GM12878 (cell line): Measurements from ENCODE around the gene CCR5AS.
A peak's percentile ranks its signal among the peaks of the same experiment; 100 is the strongest.

Experiments
- ATF2 ChIP-seq: IDR thresholded peaks from 2 replicates; pipeline ENCODE4 v1.6.1; 2012; ENCODE audit warnings: low read length, inconsistent platforms
- BHLHE40 ChIP-seq, 2 experiments: fragments of 450-650 bp in 1 of 2; IDR thresholded peaks; 2 replicates each; pipeline ENCODE4 v1.6.1; 2011 to 2017; ENCODE audit warnings: low read depth in 2 of 2, borderline replicate concordance in 1 of 2, improper control_type of control experiment in 1 of 2, low read length in 1 of 2, mild to moderate bottlenecking in 1 of 2
- CBFB ChIP-seq: IDR thresholded peaks from 2 replicates; pipeline ENCODE4 v1.6.1; 2016; ENCODE audit warnings: antibody characterized with exemption, low read depth
- CREB1 ChIP-seq: IDR thresholded peaks from 2 replicates; pipeline ENCODE4 v1.6.1; 2012; ENCODE audit warnings: low read depth, mild to moderate bottlenecking, inconsistent platforms
- DPF2 ChIP-seq: fragments of 450-650 bp; IDR thresholded peaks from 2 replicates; pipeline ENCODE4 v1.6.1; 2017; ENCODE audit warnings: mild to moderate bottlenecking
- EED ChIP-seq: sonication (generic); IDR thresholded peaks from 2 replicates; pipeline ENCODE4 v1.6.1; 2016; ENCODE audit warnings: antibody characterized with exemption, low read depth
- EGR1 ChIP-seq, 2 experiments: IDR thresholded peaks; 1 replicate in 1 of 2; 2 replicates in 1 of 2; pipeline ENCODE4 v1.6.1; 2011 to 2012; ENCODE audit warnings: low read depth in 2 of 2, low read length in 2 of 2, borderline replicate concordance in 1 of 2, mild to moderate bottlenecking in 1 of 2, moderate library complexity in 1 of 2
- ETV6 ChIP-seq, 2 experiments: fragments of 450-650 bp in 1 of 2; IDR thresholded peaks in 1 of 2; conservative IDR thresholded peaks in 1 of 2; 2 replicates each; pipeline ENCODE4 v1.6.1; 2014; ENCODE audit warnings: antibody characterized with exemption in 1 of 2, borderline replicate concordance in 1 of 2, low read depth in 1 of 2, mild to moderate bottlenecking in 1 of 2, moderate library complexity in 1 of 2
- IKZF1 ChIP-seq: fragments of 450-650 bp; conservative IDR thresholded peaks from 2 replicates; pipeline ENCODE4 v1.6.1; 2017; ENCODE audit warnings: antibody characterized with exemption, mild to moderate bottlenecking
- KDM1A ChIP-seq: fragments of 200-600 bp; sonication (generic); IDR thresholded peaks from 2 replicates; pipeline ENCODE4 v1.6.1; 2016; ENCODE audit warnings: borderline replicate concordance
- MEF2A ChIP-seq: IDR thresholded peaks from 2 replicates; pipeline ENCODE4 v1.6.1; 2011; ENCODE audit warnings: low read depth, mild to moderate bottlenecking, low read length, moderate library complexity; ENCODE audit not compliant: insufficient read depth
- NR2F1 ChIP-seq: fragments of 450-650 bp; conservative IDR thresholded peaks from 2 replicates; pipeline ENCODE4 v1.6.1; 2017; ENCODE audit warnings: mild to moderate bottlenecking
- PAX5 ChIP-seq: IDR thresholded peaks from 2 replicates; pipeline ENCODE4 v1.6.1; 2011; ENCODE audit warnings: low read depth, low read length, borderline replicate concordance
- POLR2AphosphoS2 ChIP-seq: IDR thresholded peaks from 2 replicates; pipeline ENCODE4 v1.6.1; 2011; ENCODE audit warnings: low read depth, mild to moderate bottlenecking, low read length, improper control_type of control experiment, moderate library complexity
- POLR2AphosphoS5 ChIP-seq: IDR thresholded peaks from 2 replicates; pipeline ENCODE4 v1.6.1; 2011; ENCODE audit warnings: mild to moderate bottlenecking, low read length, inconsistent platforms
- RB1 ChIP-seq: fragments of 450-650 bp; formaldehyde crosslinking; IDR thresholded peaks from 2 replicates; pipeline ENCODE4 v1.6.1; 2017; ENCODE audit warnings: mild to moderate bottlenecking, borderline replicate concordance
- SKIL ChIP-seq: fragments of 450-650 bp; IDR thresholded peaks from 2 replicates; pipeline ENCODE4 v1.6.1; 2017; ENCODE audit warnings: mild to moderate bottlenecking, low read depth, inconsistent platforms; ENCODE audit not compliant: poor library complexity, severe bottlenecking
- SMARCA5 ChIP-seq: fragments of 450-650 bp; IDR thresholded peaks from 2 replicates; pipeline ENCODE4 v1.6.1; 2017; ENCODE audit warnings: mild to moderate bottlenecking
- SREBF1 ChIP-seq: IDR thresholded peaks from 2 replicates; pipeline ENCODE4 v1.6.1; 2012; ENCODE audit warnings: mild to moderate bottlenecking, low read length
- SUZ12 ChIP-seq: fragments of 200-600 bp; sonication (generic); IDR thresholded peaks from one replicate; pipeline ENCODE4 v1.6.1; 2018; ENCODE audit warnings: antibody characterized with exemption, mild to moderate bottlenecking; ENCODE audit not compliant: unreplicated experiment
- WRNIP1 ChIP-seq: IDR thresholded peaks from 2 replicates; pipeline ENCODE4 v1.6.1; 2011; ENCODE audit warnings: low read depth, low read length, improper control_type of control experiment, borderline replicate concordance
- ZNF217 ChIP-seq: fragments of 450-650 bp; IDR thresholded peaks from 2 replicates; pipeline ENCODE4 v1.6.1; 2017; ENCODE audit warnings: antibody characterized with exemption, mild to moderate bottlenecking
- ZNF24 ChIP-seq: fragments of 450-650 bp; IDR thresholded peaks from 2 replicates; pipeline ENCODE4 v1.6.1; 2017; ENCODE audit warnings: antibody characterized with exemption, mild to moderate bottlenecking
- TF ChIP-seq, protein P1 (sequence below): fragments of 450-650 bp; conservative IDR thresholded peaks from 2 replicates; pipeline ENCODE4 v1.6.1; 2017; ENCODE audit warnings: mild to moderate bottlenecking, moderate library complexity

Gene CCR5AS

GRCh38 chr3:46440531-46441294 is 33.8 kb upstream of the CCR5AS start (continued):
- TF ChIP-seq ATF2 (peak; percentile 70), PAX5 (peak; percentile 20; the same call in 1 of the 2 replicates), WRNIP1 (no peak), POLR2AphosphoS2 (no peak), SREBF1 (no peak), IKZF1 (peak; percentile 54), RB1 (no peak), EGR1 (IDR thresholded peaks at IDR 0.05; ENCODE audit: borderline replicate concordance in 1 of 2, low read depth in 2 of 2, low read length in 2 of 2) (no peak), ZNF217 (no peak), CBFB (no peak), ETV6 (conservative IDR thresholded peaks at IDR 0.05 in 1 of 2, IDR thresholded peaks at IDR 0.05 in 1 of 2; ENCODE audit: borderline replicate concordance in 1 of 2, low read depth in 1 of 2) (peak in 1 of 2 experiments; percentile 62; a peak in 1 of 4 replicates), KDM1A (no peak), ZNF24 (no peak), SUZ12 (no peak), SKIL (peak; percentile 45), NR2F1 (no peak), CREB1 (peak; percentile 63; the same call in 1 of the 2 replicates), SMARCA5 (no peak), MEF2A (no peak), POLR2AphosphoS5 (no peak), BHLHE40 (IDR thresholded peaks at IDR 0.05; ENCODE audit: borderline replicate concordance in 1 of 2, low read depth in 2 of 2, low read length in 1 of 2) (peak in 1 of 2 experiments; percentile 19; a peak in 1 of 4 replicates), DPF2 (no peak), EED (peak; percentile 76)
- TF ChIP-seq, protein P1, sequence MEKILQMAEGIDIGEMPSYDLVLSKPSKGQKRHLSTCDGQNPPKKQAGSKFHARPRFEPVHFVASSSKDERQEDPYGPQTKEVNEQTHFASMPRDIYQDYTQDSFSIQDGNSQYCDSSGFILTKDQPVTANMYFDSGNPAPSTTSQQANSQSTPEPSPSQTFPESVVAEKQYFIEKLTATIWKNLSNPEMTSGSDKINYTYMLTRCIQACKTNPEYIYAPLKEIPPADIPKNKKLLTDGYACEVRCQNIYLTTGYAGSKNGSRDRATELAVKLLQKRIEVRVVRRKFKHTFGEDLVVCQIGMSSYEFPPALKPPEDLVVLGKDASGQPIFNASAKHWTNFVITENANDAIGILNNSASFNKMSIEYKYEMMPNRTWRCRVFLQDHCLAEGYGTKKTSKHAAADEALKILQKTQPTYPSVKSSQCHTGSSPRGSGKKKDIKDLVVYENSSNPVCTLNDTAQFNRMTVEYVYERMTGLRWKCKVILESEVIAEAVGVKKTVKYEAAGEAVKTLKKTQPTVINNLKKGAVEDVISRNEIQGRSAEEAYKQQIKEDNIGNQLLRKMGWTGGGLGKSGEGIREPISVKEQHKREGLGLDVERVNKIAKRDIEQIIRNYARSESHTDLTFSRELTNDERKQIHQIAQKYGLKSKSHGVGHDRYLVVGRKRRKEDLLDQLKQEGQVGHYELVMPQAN = no peak
